Activated CD8-positive, alpha-beta memory T cell treated with anti-CD3 and anti-CD28 coated beads, Interleukin-2, amount 50 U/mL, for 48 hours (primary cell): ENCODE measurements around the gene ADORA1.

Source experiments
- DNase-seq: peaks from one replicate; pipeline ENCODE4 v3.0.0-alpha.2; 2020

Gene ADORA1

GRCh38 chr1:203095061-203095690 is 32.4 kb upstream of the ADORA1 start:
- no peak for DNase-seq

GRCh38 chr1:203096566-203096965 is 31.0 kb upstream of the ADORA1 start:
- DNase-seq: no peak

- DNase-seq: no peak
Measured at GRCh38 chr1:203097001-203097400, 30.5 kb upstream of the ADORA1 start.

- DNase-seq: no peak
Measured at GRCh38 chr1:203098445-203098844, 29.1 kb upstream of the ADORA1 start.

GRCh38 chr1:203098914-203099520 is 28.5 kb upstream of the ADORA1 start:
- no peak for DNase-seq

- no peak for DNase-seq
Measured at GRCh38 chr1:203099805-203100515, 27.6 kb upstream of the ADORA1 start.

- no peak for DNase-seq
Measured at GRCh38 chr1:203100516-203100869, 27.0 kb upstream of the ADORA1 start.

- no peak for DNase-seq
Measured at GRCh38 chr1:203101813-203102634, 25.5 kb upstream of the ADORA1 start.

- no peak for DNase-seq
Measured at GRCh38 chr1:203103216-203103615, 24.3 kb upstream of the ADORA1 start.

GRCh38 chr1:203103829-203104495 is 23.6 kb upstream of the ADORA1 start:
- DNase-seq: no peak

GRCh38 chr1:203104789-203105390 is 22.6 kb upstream of the ADORA1 start:
- DNase-seq: no peak

GRCh38 chr1:203112475-203112874 is 15.1 kb upstream of the ADORA1 start:
- DNase-seq: no peak

- DNase-seq: no peak
Measured at GRCh38 chr1:203113308-203113707, 14.2 kb upstream of the ADORA1 start.

- DNase-seq: no peak
Measured at GRCh38 chr1:203114202-203114601, 13.3 kb upstream of the ADORA1 start.

- no peak for DNase-seq
Measured at GRCh38 chr1:203116091-203116820, 11.3 kb upstream of the ADORA1 start.

- DNase-seq: peak; percentile 74
Measured at GRCh38 chr1:203117611-203118575, 9.6 kb upstream of the ADORA1 start.

- no peak for DNase-seq
Measured at GRCh38 chr1:203120325-203121153, 7.0 kb upstream of the ADORA1 start.

- no peak for DNase-seq
Measured at GRCh38 chr1:203121186-203122015, 6.1 kb upstream of the ADORA1 start.

GRCh38 chr1:203122159-203122558 is 5.4 kb upstream of the ADORA1 start:
- no peak for DNase-seq
